Measurements from ENCODE around the gene TEKT5. TPM values are rescaled to one million over a fixed set of nuclear protein-coding genes. Genes with fewer than 3 reads are reported as not detected.
A peak's percentile ranks its signal among the peaks of the same experiment; 100 is the strongest.

Gene TEKT5
- total and polyA plus RNA-seq, 9 of the 15 experiments (the other 6 are each of a cell fraction or from before 2014, with no cell fraction given), result 0.10 to 0.19 TPM; not detected in 7

DNA sequence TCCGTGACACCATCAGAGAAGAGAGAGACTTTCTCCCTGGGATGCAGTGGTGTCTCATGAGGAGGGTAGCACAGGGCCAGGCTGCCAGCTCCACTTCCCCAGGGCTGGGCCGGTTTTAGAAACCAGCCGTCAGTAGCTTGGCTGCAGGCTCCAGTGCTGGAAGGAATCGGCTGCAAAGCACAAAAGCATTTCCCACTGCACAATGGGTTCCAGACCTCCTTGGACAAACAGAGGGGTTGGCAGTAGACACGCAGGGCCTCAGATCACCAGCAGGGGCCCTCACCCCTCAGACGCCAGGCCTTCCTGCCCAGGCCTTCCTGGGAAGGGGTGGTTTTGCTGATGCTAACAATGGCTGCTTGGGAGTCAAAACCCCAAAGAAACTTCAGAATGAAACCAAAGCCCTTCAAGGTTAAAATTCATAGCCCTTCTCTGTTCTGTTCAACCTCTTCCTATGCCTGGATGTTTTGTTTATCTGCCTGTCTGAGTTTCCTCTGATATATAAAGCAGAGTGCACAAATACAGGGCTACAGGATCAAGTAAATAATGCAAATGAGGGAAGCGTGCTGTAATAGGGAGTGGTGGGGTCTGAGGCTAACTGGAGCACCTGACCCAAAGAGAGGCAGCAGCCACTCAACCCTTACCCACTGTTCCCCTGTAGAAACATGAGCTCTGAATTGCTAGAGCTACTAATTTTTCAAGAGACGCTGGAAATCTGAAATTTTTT lies 26.2 kb downstream of the TEKT5 start (continued):
- TF ChIP-seq CHCHD3 (CRISPR knock-in tag; IDR thresholded peaks at IDR 0.05) (no peak), MEF2D (tag; conservative IDR thresholded peaks at IDR 0.05; ENCODE audit: low read depth) (no peak), NR2F6 (CRISPR knock-in tag; IDR thresholded peaks at IDR 0.05) (no peak), ZFX (CRISPR knock-in tag; IDR thresholded peaks at IDR 0.05) (no peak), SMC3 (conservative IDR thresholded peaks at IDR 0.05; ENCODE audit: insufficient read depth, low read depth, low read length) (peak; percentile 34; the same call in 1 of the 2 replicates), RAD21 (CRISPR knock-in tag; conservative IDR thresholded peaks at IDR 0.05 in 1 of 2, IDR thresholded peaks at IDR 0.05 in 1 of 2) (peak in 1 of 2 experiments; percentile 41; a peak in 2 of 4 replicates)
- TF ChIP-seq, protein P1, sequence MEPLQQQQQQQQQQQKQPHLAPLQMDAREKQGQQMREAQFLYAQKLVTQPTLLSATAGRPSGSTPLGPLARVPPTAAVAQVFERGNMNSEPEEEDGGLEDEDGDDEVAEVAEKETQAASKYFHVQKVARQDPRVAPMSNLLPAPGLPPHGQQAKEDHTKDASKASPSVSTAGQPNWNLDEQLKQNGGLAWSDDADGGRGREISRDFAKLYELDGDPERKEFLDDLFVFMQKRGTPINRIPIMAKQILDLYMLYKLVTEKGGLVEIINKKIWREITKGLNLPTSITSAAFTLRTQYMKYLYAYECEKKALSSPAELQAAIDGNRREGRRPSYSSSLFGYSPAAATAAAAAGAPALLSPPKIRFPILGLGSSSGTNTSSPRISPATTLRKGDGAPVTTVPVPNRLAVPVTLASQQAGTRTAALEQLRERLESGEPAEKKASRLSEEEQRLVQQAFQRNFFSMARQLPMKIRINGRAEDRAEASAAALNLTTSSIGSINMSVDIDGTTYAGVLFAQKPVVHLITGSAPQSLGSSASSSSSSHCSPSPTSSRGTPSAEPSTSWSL (CRISPR knock-in tag; IDR thresholded peaks at IDR 0.05; ENCODE audit: borderline replicate concordance), result no peak

DNA sequence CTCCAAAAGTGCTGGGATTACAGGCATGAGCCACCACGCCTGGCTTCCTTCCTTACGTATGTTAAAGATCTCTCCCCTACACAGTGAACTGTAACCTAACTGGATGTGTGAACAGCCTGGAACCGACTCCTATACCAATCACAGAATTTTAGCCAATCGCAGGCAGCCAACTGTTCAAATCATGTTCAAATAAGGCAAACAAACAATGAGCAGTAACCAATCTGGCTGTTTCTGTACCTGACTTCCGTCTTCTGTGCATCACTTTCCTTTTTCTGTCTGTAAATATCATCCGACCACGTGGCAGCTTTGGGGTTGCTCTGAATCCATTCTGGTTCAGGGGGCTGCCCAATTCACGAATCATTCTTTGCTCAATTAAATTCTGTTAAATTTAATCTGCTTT lies 27.5 kb downstream of the TEKT5 start:
- H3K9me1 ChIP-seq (ENCODE audit: control insufficient read depth, insufficient read depth, low read length), result no peaks in the 10 kb centered on the region
- no peaks in the 10 kb centered on the region; a peak in 1 of 5 replicates for H3K4me1 ChIP-seq (replicated peaks in 1 of 2; ENCODE audit: control insufficient read depth in 2 of 2, insufficient read depth in 2 of 2, low read length in 2 of 2)
- ATAC-seq, result no peak
- TF ChIP-seq NFE2L1 (tag; IDR thresholded peaks at IDR 0.05; ENCODE audit: borderline replicate concordance, low read depth) (no peak), SRF (CRISPR knock-in tag; IDR thresholded peaks at IDR 0.05) (peak in 1 of 2 experiments; percentile 30; a peak in 1 of 4 replicates)
- no peak overlapping the region for H3K9ac ChIP-seq (ENCODE audit: insufficient read depth in 1 of 2, low read depth in 2 of 2, low read length in 2 of 2)
- H3K4me3 ChIP-seq, result no peak overlapping the region
- no peak for DNase-seq (ENCODE audit: extremely low read depth in 1 of 4, low spot score in 3 of 4)
- no TSS peak for BruUV-seq (replicated peaks)
- H3K79me2 ChIP-seq (ENCODE audit: control insufficient read depth, insufficient read depth, low read length), result no peaks in the 10 kb centered on the region
- ChIA-PET POLR2A (no interaction called here), CTCF (ENCODE audit: low intra/inter-chr PET ratio) (interaction anchor here (0.6 kb wide), 1 partner anchor 310 kb away, joined by 5 read pairs; no protein-coding TSS in a partner anchor)
- H3K9me3 ChIP-seq (replicated peaks; ENCODE audit: control insufficient read depth, insufficient read depth, low read depth, low read length), result no peaks in the 10 kb centered on the region
- in situ Hi-C loops (cut with MboI), result no loop called here
- intact Hi-C loops (cut with micrococcal nuclease), result loop anchor here (10.0 kb wide), 1 partner anchor 68 kb away; no protein-coding TSS in a partner anchor
- peaks cover 9 to 29% of the 10 kb centered on the region in 2 experiments; a peak in 3 of 5 replicates for H3K27me3 ChIP-seq (ENCODE audit: control insufficient read depth in 2 of 2, insufficient read depth in 2 of 2, low read length in 2 of 2)
- no peak overlapping the region for H2AFZ ChIP-seq (ENCODE audit: low read depth, low read length)
- no peaks in the 10 kb centered on the region for H3K36me3 ChIP-seq (ENCODE audit: control insufficient read depth, insufficient read depth, low read length)
- H4K20me1 ChIP-seq (replicated peaks; ENCODE audit: control insufficient read depth, insufficient read depth, low read length), result no peaks in the 10 kb centered on the region
- no peak for FAIRE-seq
- H3K27ac ChIP-seq (ENCODE audit: extremely low read depth, low read depth, low read length), result no peak overlapping the region
- H3K4me2 ChIP-seq (ENCODE audit: insufficient read depth, low read length), result no peak overlapping the region
- 6% methylated on average over 8 of the region's 8 CpGs for WGBS (ENCODE audit: insufficient coverage, low coverage, missing lambda C conversion rate)
